Upper lobe of left lung (tissue), 4 donors: ENCODE data around the gene PNLIPRP3.

ENCODE experiments used
- POLR2A ChIP-seq, 4 donors: fragments of 450-650 bp; IDR thresholded peaks; one replicate each; pipeline ENCODE4 v1.5.1; 2016 to 2017; ENCODE audit warnings: antibody characterized with exemption in 4 of 4, mild to moderate bottlenecking in 2 of 4
- POLR2AphosphoS5 ChIP-seq, 2 donors: sonication (generic); formaldehyde crosslinking; IDR thresholded peaks; one replicate each; pipeline ENCODE4 v1.5.1; 2017; ENCODE audit warnings: antibody characterized with exemption in 2 of 2
- TF ChIP-seq, protein P1 (sequence below), 6 experiments: fragments of 450-650 bp in 4 of 6; fragments of 200-600 bp in 2 of 6; sonication (generic) in 2 of 6; IDR thresholded peaks; one replicate each; pipeline ENCODE4 v1.5.1; 2016 to 2019; ENCODE audit warnings: antibody characterized with exemption in 6 of 6

- TF ChIP-seq POLR2AphosphoS5 (IDR thresholded peaks at IDR 0.05) (no peak), POLR2A (IDR thresholded peaks at IDR 0.05) (no peak)
- TF ChIP-seq, protein P1, sequence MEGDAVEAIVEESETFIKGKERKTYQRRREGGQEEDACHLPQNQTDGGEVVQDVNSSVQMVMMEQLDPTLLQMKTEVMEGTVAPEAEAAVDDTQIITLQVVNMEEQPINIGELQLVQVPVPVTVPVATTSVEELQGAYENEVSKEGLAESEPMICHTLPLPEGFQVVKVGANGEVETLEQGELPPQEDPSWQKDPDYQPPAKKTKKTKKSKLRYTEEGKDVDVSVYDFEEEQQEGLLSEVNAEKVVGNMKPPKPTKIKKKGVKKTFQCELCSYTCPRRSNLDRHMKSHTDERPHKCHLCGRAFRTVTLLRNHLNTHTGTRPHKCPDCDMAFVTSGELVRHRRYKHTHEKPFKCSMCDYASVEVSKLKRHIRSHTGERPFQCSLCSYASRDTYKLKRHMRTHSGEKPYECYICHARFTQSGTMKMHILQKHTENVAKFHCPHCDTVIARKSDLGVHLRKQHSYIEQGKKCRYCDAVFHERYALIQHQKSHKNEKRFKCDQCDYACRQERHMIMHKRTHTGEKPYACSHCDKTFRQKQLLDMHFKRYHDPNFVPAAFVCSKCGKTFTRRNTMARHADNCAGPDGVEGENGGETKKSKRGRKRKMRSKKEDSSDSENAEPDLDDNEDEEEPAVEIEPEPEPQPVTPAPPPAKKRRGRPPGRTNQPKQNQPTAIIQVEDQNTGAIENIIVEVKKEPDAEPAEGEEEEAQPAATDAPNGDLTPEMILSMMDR (IDR thresholded peaks at IDR 0.05): no peak
These were observed 32.2 kb upstream of the PNLIPRP3 start for GRCh38 chr10:116395223-116395985.
